ENCODE measurements around the gene NOXA1. TPM values are rescaled to one million over a fixed set of nuclear protein-coding genes. Genes with fewer than 3 reads are reported as not detected.

The NOXA1 gene
- total RNA-seq, 2 donors from 2014 or later: 3.5 to 9.6 TPM

GRCh38 chr9:137446851-137447471 is 23.8 kb downstream of the NOXA1 start:
- ATAC-seq (ENCODE audit: insufficient number of reproducible peaks, low FRiP score, low read depth) (no peak), DNase-seq (ENCODE audit: low spot score) (no peak)
- H3K27ac ChIP-seq: peak overlapping the region in 1 of 2 donors; percentile 4
- peaks cover 3% of the 10 kb centered on the region for H3K27me3 ChIP-seq (replicated peaks; ENCODE audit: insufficient read depth)
- peaks cover 0 to 7% of the 10 kb centered on the region in 2 donors for H3K4me1 ChIP-seq (ENCODE audit: control insufficient read depth in 1 of 2, low read depth in 2 of 2)
- H3K36me3 ChIP-seq: peaks cover 3% of the 10 kb centered on the region
- TF ChIP-seq CTCF (IDR thresholded peaks at IDR 0.05): no peak
- no peak overlapping the region for H3K4me3 ChIP-seq
- no peaks in the 10 kb centered on the region for H3K9me3 ChIP-seq

- no peak for TF ChIP-seq CTCF (IDR thresholded peaks at IDR 0.05)
- no peak overlapping the region for H3K4me3 ChIP-seq
- H3K27me3 ChIP-seq (replicated peaks; ENCODE audit: insufficient read depth): no peaks in the 10 kb centered on the region
- no peaks in the 10 kb centered on the region for H3K9me3 ChIP-seq
- ATAC-seq (ENCODE audit: insufficient number of reproducible peaks, low FRiP score, low read depth) (no peak), DNase-seq (ENCODE audit: low spot score) (no peak)
- H3K36me3 ChIP-seq: peaks cover 12% of the 10 kb centered on the region
- peaks cover 0 to 7% of the 10 kb centered on the region in 2 donors for H3K4me1 ChIP-seq (ENCODE audit: control insufficient read depth in 1 of 2, low read depth in 2 of 2)
- no peak overlapping the region for H3K27ac ChIP-seq
Observed at GRCh38 chr9:137447722-137448601, 24.8 kb downstream of the NOXA1 start.

GRCh38 chr9:137448602-137448962 is 25.4 kb downstream of the NOXA1 start:
- Histone ChIP-seq H3K27me3 (replicated peaks; ENCODE audit: insufficient read depth) (no peaks in the 10 kb centered on the region), H3K27ac (no peak overlapping the region), H3K36me3 (peaks cover 17% of the 10 kb centered on the region), H3K4me3 (no peak overlapping the region), H3K4me1 (ENCODE audit: control insufficient read depth in 1 of 2, low read depth in 2 of 2) (peaks cover 0 to 10% of the 10 kb centered on the region in 2 donors), H3K9me3 (no peaks in the 10 kb centered on the region)
- DNase-seq (ENCODE audit: low spot score) (no peak), ATAC-seq (ENCODE audit: insufficient number of reproducible peaks, low FRiP score, low read depth) (no peak)
- no peak for TF ChIP-seq CTCF (IDR thresholded peaks at IDR 0.05)

GRCh38 chr9:137449081-137449844 is 26.1 kb downstream of the NOXA1 start:
- DNase-seq (ENCODE audit: low spot score) (no peak), ATAC-seq (ENCODE audit: insufficient number of reproducible peaks, low FRiP score, low read depth) (no peak)
- H3K27ac ChIP-seq: no peak overlapping the region
- H3K27me3 ChIP-seq (replicated peaks; ENCODE audit: insufficient read depth): no peaks in the 10 kb centered on the region
- H3K4me3 ChIP-seq: no peak overlapping the region
- H3K36me3 ChIP-seq: peaks cover 19% of the 10 kb centered on the region
- no peak for TF ChIP-seq CTCF (IDR thresholded peaks at IDR 0.05)
- no peaks in the 10 kb centered on the region for H3K9me3 ChIP-seq
- H3K4me1 ChIP-seq (ENCODE audit: control insufficient read depth in 1 of 2, low read depth in 2 of 2): peaks cover 1 to 14% of the 10 kb centered on the region in 2 donors
